Lower leg skin (tissue), 4 donors: ENCODE data around the gene TOP3B. TPM values are rescaled to one million over a fixed set of nuclear protein-coding genes. Genes with fewer than 3 reads are reported as not detected.

ENCODE experiments used
- DNase-seq, 2 donors: peaks; one replicate each; pipeline ENCODE4 v3.0.0-alpha.2; 2019; ENCODE audit warnings: low spot score in 2 of 2
- H3K4me3 ChIP-seq: fragments of 200-600 bp; sonication (generic); 2 replicates; pipeline ENCODE4 v1.5.1; 2017; ENCODE audit warnings: mild to moderate bottlenecking, low read depth; ENCODE audit not compliant: poor library complexity, severe bottlenecking
- POLR2A ChIP-seq, 2 donors: fragments of 450-650 bp; IDR thresholded peaks; one replicate each; pipeline ENCODE4 v1.6.1; 2016 to 2017; ENCODE audit warnings: antibody characterized with exemption in 2 of 2, mild to moderate bottlenecking in 1 of 2, moderate library complexity in 1 of 2
- WGBS, 2 donors: methylation state at CpG; one replicate each; pipeline ENCODE4 v1.1.5; 2018; 5-methylcytosine and 5-hydroxymethylcytosine counted together
- intact Hi-C: fragments of 100-400 bp; cut with DNase I; formaldehyde crosslinking; loops from one replicate; pipeline ENCODE4 v1.15.0; 2023; ENCODE audit warnings: low total_unique reads
- total RNA-seq, 4 donors: library from RNA; depleted of rRNA; stranded (reverse); fragments of >200 nt; gene quantifications; one replicate each; pipeline ENCODE4 v1.1.0, GENCODE V29; 2016
- TF ChIP-seq, protein P1 (sequence below), 3 donors: fragments of 450-650 bp; IDR thresholded peaks; one replicate each; pipeline ENCODE4 v1.5.1; 2016; ENCODE audit warnings: antibody characterized with exemption in 3 of 3, mild to moderate bottlenecking in 3 of 3, moderate library complexity in 2 of 3

The TOP3B gene
- total RNA-seq, 4 donors from 2014 or later: 23.6 to 53.6 (median 29.7) TPM

DNA sequence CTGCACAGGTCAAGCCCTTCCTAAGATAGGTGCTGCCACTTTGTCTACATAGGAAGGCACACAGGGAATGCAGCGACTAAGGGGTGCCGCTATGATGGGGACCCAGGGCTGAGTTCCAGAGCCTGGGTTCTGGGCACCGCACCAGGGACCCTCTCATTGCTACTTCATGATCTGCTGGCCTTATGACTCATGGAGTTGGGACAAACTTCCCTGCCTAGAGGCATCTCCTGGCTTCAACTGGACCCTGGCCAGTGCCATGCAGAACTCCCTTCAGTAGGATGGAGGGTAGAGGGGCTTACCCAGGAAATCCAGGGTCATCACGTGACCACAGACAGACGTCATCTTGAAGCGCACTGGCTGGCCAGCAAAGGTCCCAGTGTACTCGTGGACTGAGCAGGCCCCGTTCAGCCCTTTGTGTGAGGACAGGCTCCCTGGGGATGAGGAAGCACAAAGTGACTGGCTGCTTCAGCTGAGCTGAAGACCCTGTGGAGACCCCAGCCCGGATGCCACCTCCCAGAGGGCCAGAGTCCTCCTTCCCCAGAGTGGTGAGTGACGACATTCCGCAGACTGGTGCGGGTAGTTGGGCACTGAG lies 8.4 kb downstream of the TOP3B start:
- TF ChIP-seq POLR2A (IDR thresholded peaks at IDR 0.05): no peak
- TF ChIP-seq, protein P1, sequence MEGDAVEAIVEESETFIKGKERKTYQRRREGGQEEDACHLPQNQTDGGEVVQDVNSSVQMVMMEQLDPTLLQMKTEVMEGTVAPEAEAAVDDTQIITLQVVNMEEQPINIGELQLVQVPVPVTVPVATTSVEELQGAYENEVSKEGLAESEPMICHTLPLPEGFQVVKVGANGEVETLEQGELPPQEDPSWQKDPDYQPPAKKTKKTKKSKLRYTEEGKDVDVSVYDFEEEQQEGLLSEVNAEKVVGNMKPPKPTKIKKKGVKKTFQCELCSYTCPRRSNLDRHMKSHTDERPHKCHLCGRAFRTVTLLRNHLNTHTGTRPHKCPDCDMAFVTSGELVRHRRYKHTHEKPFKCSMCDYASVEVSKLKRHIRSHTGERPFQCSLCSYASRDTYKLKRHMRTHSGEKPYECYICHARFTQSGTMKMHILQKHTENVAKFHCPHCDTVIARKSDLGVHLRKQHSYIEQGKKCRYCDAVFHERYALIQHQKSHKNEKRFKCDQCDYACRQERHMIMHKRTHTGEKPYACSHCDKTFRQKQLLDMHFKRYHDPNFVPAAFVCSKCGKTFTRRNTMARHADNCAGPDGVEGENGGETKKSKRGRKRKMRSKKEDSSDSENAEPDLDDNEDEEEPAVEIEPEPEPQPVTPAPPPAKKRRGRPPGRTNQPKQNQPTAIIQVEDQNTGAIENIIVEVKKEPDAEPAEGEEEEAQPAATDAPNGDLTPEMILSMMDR (IDR thresholded peaks at IDR 0.05): no peak
- intact Hi-C loops: no loop called here
- no peak overlapping the region for H3K4me3 ChIP-seq
- DNase-seq: no peak
- WGBS, 2 donors: 93 to 94% methylated on average over 9 to 12 of the region's 12 CpGs

DNA sequence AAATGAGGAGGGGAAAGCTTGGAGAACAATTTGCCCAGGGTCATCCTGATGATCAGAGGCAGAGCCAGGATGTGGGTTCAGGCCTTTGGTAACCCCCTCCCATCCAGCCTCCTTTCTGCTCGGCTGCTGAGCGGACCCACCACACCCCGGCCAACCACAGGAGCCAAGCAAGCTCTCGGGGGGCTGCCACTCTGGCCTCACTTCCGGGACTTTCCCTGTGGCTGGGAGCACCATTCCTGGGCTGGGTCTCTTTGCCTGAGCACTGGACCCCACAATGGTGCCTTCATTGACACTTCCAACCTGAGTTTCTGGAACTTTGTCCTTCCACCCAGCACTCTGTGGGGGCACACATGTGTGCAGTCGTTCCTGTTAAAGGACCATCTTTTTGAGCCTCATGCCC lies 9.8 kb downstream of the TOP3B start:
- no peak for DNase-seq
- TF ChIP-seq POLR2A (IDR thresholded peaks at IDR 0.05): no peak
- TF ChIP-seq, protein P1 (IDR thresholded peaks at IDR 0.05): no peak
- no peak overlapping the region for H3K4me3 ChIP-seq
- intact Hi-C loops: no loop called here
- WGBS, 2 donors: 87 to 93% methylated on average over 5 to 6 of the region's 6 CpGs

GRCh38 chr22:21972293-21972779 lies 10.3 kb downstream of the TOP3B start:
- intact Hi-C loops: no loop called here
- TF ChIP-seq POLR2A (IDR thresholded peaks at IDR 0.05): no peak
- TF ChIP-seq, protein P1 (IDR thresholded peaks at IDR 0.05): no peak
- 74 to 76% methylated on average over 7 of the region's 7 CpGs for WGBS, 2 donors
- H3K4me3 ChIP-seq: no peak overlapping the region
- no peak for DNase-seq

GRCh38 chr22:21971858-21972275 lies 10.7 kb downstream of the TOP3B start:
- no peak overlapping the region for H3K4me3 ChIP-seq
- TF ChIP-seq, protein P1 (IDR thresholded peaks at IDR 0.05): no peak
- no peak for TF ChIP-seq POLR2A (IDR thresholded peaks at IDR 0.05)
- no peak for DNase-seq
- intact Hi-C loops: no loop called here
- 91 to 93% methylated on average over 7 of the region's 7 CpGs for WGBS, 2 donors

- no peak overlapping the region for H3K4me3 ChIP-seq
- no peak for TF ChIP-seq POLR2A (IDR thresholded peaks at IDR 0.05)
- TF ChIP-seq, protein P1 (IDR thresholded peaks at IDR 0.05): no peak
- no peak for DNase-seq
- 93% methylated on average over 18 of the region's 18 CpGs for WGBS, 2 donors
- intact Hi-C loops: no loop called here
Observed at GRCh38 chr22:21970800-21971617, 11.6 kb downstream of the TOP3B start.
